CD14-positive monocyte (primary cell): ENCODE measurements around the gene DTD1. TPM values are rescaled to one million over a fixed set of nuclear protein-coding genes. Genes with fewer than 3 reads are reported as not detected.

Experiments
- DNase-seq, 3 donors: peaks; one replicate each; pipeline ENCODE4 v3.0.0-alpha.2; 2011 to 2022
- H2AFZ ChIP-seq: 2 replicates; pipeline ENCODE4 v1.6.0; 2012; ENCODE audit warnings: mild to moderate bottlenecking, low read depth, low read length, inconsistent platforms; ENCODE audit not compliant: insufficient read depth, poor library complexity, severe bottlenecking
- H3K27ac ChIP-seq, 2 donors: 1 replicate in 1 of 2; 2 replicates in 1 of 2; pipeline ENCODE4 v1.5.1; 2012 to 2013; ENCODE audit warnings: low read length in 2 of 2, control low read depth in 1 of 2, inconsistent platforms in 1 of 2, low read depth in 1 of 2, mild to moderate bottlenecking in 1 of 2
- H3K27me3 ChIP-seq, 2 donors: one replicate each; pipeline versions ENCODE4 v1.6.0 to v1.6.1; 2011 to 2013; ENCODE audit warnings: low read length in 2 of 2; ENCODE audit not compliant: control insufficient read depth in 2 of 2, insufficient read depth in 2 of 2
- H3K36me3 ChIP-seq, 2 donors: replicated peaks in 1 of 2; 1 replicate in 1 of 2; 2 replicates in 1 of 2; pipeline versions ENCODE4 v1.5.1 to v1.6.1; 2012 to 2013; ENCODE audit warnings: low read length in 2 of 2, control low read depth in 1 of 2, inconsistent platforms in 1 of 2, mild to moderate bottlenecking in 1 of 2; ENCODE audit not compliant: insufficient read depth in 2 of 2, control insufficient read depth in 1 of 2
- H3K4me1 ChIP-seq, 2 donors: 1 replicate in 1 of 2; 2 replicates in 1 of 2; pipeline versions ENCODE4 v1.5.1 to v1.6.1; 2012 to 2013; ENCODE audit warnings: low read length in 2 of 2, control low read depth in 1 of 2, inconsistent platforms in 1 of 2, mild to moderate bottlenecking in 1 of 2, moderate library complexity in 1 of 2; ENCODE audit not compliant: insufficient read depth in 2 of 2, control insufficient read depth in 1 of 2
- H3K4me2 ChIP-seq: replicated peaks from 2 replicates; pipeline ENCODE3; 2012; ENCODE audit warnings: low read length, moderate library complexity, mild to moderate bottlenecking; ENCODE audit not compliant: poor library complexity, severe bottlenecking; ENCODE audit errors: extremely low read depth
- H3K4me3 ChIP-seq, 3 experiments: fragments of 200-600 bp in 1 of 3; sonication (generic) in 1 of 3; replicated peaks in 1 of 3; 1 replicate in 2 of 3; 2 replicates in 1 of 3; pipeline ENCODE4 v1.5.1; 2011 to 2013; ENCODE audit warnings: low read length in 3 of 3, mild to moderate bottlenecking in 3 of 3, control low read depth in 2 of 3, low read depth in 2 of 3, inconsistent platforms in 1 of 3, moderate library complexity in 1 of 3
- H3K79me2 ChIP-seq: 2 replicates; pipeline ENCODE4 v1.6.0; 2012; ENCODE audit warnings: mild to moderate bottlenecking, control low read depth, inconsistent platforms, low read length, moderate library complexity; ENCODE audit not compliant: insufficient read depth
- H3K9ac ChIP-seq: 2 replicates; pipeline ENCODE4 v1.6.0; 2017; ENCODE audit warnings: low read length, mild to moderate bottlenecking; ENCODE audit not compliant: insufficient read depth, poor library complexity, severe bottlenecking
- H3K9me3 ChIP-seq, 2 donors: replicated peaks in 1 of 2; 1 replicate in 1 of 2; 2 replicates in 1 of 2; pipeline versions ENCODE4 v1.5.1 to v1.6.1; 2012 to 2013; ENCODE audit warnings: low read length in 2 of 2, control low read depth in 1 of 2; ENCODE audit not compliant: control insufficient read depth in 1 of 2, insufficient read depth in 1 of 2
- H4K20me1 ChIP-seq: 2 replicates; pipeline ENCODE4 v1.6.0; 2012; ENCODE audit warnings: mild to moderate bottlenecking, low read length, control low read depth, moderate library complexity; ENCODE audit not compliant: insufficient read depth
- H3K27ac Mint-ChIP-seq, 7 donors: one replicate each; pipeline ENCODE4 v1.8.0; 2020; ENCODE audit warnings: mild to moderate bottlenecking in 7 of 7, mixed read lengths in 7 of 7, moderate library complexity in 6 of 7, inconsistent platforms in 2 of 7
- H3K27me3 Mint-ChIP-seq, 3 donors: one replicate each; pipeline ENCODE4 v1.8.0; 2021 to 2022; ENCODE audit warnings: low read depth in 3 of 3, mild to moderate bottlenecking in 3 of 3, mixed read lengths in 3 of 3, moderate library complexity in 3 of 3, inconsistent platforms in 1 of 3
- H3K36me3 Mint-ChIP-seq, 2 donors: one replicate each; pipeline ENCODE4 v1.8.0; 2020; ENCODE audit warnings: mixed read lengths in 2 of 2, inconsistent platforms in 1 of 2, mild to moderate bottlenecking in 1 of 2
- H3K4me1 Mint-ChIP-seq: one replicate; pipeline ENCODE4 v1.8.0; 2020; ENCODE audit warnings: mild to moderate bottlenecking, mixed read lengths
- H3K4me3 Mint-ChIP-seq, 2 donors: one replicate each; pipeline ENCODE4 v1.8.0; 2020; ENCODE audit warnings: mild to moderate bottlenecking in 2 of 2, mixed read lengths in 2 of 2, moderate library complexity in 1 of 2
- H3K9me3 Mint-ChIP-seq, 7 donors: one replicate each; pipeline ENCODE4 v1.8.0; 2020 to 2022; ENCODE audit warnings: mixed read lengths in 7 of 7, mild to moderate bottlenecking in 6 of 7, moderate library complexity in 6 of 7, inconsistent platforms in 2 of 7
- WGBS: methylation state at CpG from one replicate; pipeline ENCODE4 v1.1.5; 2013; ENCODE audit warnings: missing lambda C conversion rate; ENCODE audit not compliant: insufficient coverage; 5-methylcytosine and 5-hydroxymethylcytosine counted together
- intact Hi-C, 2 donors: fragments of 100-400 bp; cut with micrococcal nuclease; formaldehyde crosslinking; loops; one replicate each; pipeline versions ENCODE4 v1.15.0 to v1.15.1; 2023
- polyA plus RNA-seq, 3 donors: library from polyadenylated mRNA; depleted of rRNA in 1 of 3; unstranded in 2 of 3; stranded (reverse) in 1 of 3; fragments of 300-500 nt in 2 of 3; fragments of >200 nt in 1 of 3; fragmentation: Illumina TruSeq in 2 of 3; gene quantifications; 1 replicate in 2 of 3; 2 replicates in 1 of 3; pipeline ENCODE4 v1.2.3, GENCODE V29; 2012 to 2021
- TF ChIP-seq, protein P1 (sequence below): fragments of 200-600 bp; IDR thresholded peaks from one replicate; pipeline ENCODE4 v1.8.0; 2022; ENCODE audit warnings: antibody characterized with exemption, mild to moderate bottlenecking

Gene DTD1
- polyA plus RNA-seq, 3 donors: 18.8 to 33.6 (median 26.3) TPM

DNA sequence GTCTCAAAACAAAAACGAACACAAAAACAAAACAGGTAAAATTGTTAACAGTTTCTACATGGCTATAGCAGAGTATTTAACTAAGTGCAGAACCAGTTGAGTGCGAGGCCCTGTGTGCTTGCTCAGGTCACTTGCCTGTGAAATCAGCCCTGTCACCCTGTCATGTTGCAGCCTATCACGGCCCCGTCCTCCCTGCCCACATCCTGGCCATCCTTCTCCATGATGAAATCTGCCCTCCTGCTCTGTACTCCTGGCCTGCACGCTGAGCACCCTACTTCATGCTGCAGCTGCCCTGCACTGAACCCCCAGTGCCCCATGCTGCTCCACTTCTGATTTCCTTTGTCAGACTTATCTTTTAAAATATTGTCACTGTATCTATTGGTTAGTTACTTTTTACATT, 62.4 kb downstream of the DTD1 start:
- no peak for DNase-seq
- H3K27ac Mint-ChIP-seq: no peak overlapping the region
- H3K36me3 ChIP-seq: no peaks in the 10 kb centered on the region

DNA sequence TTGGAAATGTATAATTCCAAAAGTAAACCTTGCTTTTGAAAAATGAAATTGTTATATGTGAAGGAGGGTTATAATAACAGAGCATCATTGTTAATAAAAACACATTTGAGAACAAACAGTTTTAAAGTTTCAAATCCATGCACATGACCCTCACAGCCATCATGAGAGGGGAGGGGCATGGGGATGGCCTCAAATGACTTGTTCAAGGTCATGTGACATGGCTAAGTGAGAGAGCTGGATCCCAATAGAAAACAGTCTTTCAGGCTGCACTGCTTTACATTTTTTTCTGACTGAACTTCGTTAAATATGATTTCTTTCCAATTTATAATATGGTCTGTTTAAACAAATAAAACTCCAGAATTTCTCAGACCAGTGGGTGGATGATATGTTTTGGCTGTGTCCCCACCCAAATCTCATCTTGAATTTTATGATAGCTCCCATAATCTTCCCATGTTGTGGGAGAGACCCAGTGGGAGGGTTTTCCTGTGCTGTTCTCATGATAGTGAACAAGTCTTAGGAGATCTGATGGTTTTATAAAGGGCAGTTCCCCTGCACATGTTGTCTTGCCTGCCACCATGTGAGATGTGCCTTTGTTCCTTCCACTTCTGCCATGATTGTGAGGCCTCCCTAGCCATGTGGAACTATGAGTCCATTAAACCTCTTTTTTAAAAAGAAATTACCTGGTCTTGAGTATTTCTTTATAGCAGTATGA, 66.0 kb downstream of the DTD1 start:
- TF ChIP-seq, protein P1, sequence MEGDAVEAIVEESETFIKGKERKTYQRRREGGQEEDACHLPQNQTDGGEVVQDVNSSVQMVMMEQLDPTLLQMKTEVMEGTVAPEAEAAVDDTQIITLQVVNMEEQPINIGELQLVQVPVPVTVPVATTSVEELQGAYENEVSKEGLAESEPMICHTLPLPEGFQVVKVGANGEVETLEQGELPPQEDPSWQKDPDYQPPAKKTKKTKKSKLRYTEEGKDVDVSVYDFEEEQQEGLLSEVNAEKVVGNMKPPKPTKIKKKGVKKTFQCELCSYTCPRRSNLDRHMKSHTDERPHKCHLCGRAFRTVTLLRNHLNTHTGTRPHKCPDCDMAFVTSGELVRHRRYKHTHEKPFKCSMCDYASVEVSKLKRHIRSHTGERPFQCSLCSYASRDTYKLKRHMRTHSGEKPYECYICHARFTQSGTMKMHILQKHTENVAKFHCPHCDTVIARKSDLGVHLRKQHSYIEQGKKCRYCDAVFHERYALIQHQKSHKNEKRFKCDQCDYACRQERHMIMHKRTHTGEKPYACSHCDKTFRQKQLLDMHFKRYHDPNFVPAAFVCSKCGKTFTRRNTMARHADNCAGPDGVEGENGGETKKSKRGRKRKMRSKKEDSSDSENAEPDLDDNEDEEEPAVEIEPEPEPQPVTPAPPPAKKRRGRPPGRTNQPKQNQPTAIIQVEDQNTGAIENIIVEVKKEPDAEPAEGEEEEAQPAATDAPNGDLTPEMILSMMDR: no peak
- Mint-ChIP-seq H3K36me3 (peaks cover 0 to 3% of the 10 kb centered on the region in 2 donors), H3K4me1 (peaks cover 6% of the 10 kb centered on the region), H3K27me3 (peaks cover 0 to 2% (median 0%) of the 10 kb centered on the region in 3 donors), H3K9me3 (no peaks in the 10 kb centered on the region), H3K27ac (peak overlapping the region in 1 of 7 donors; percentile 15), H3K4me3 (no peak overlapping the region)
- Histone ChIP-seq H3K27ac (no peak overlapping the region), H3K9ac (no peak overlapping the region), H3K27me3 (no peaks in the 10 kb centered on the region), H3K4me2 (no peak overlapping the region), H3K9me3 (no peaks in the 10 kb centered on the region), H2AFZ (no peak overlapping the region), H3K36me3 (no peaks in the 10 kb centered on the region), H3K4me1 (no peaks in the 10 kb centered on the region), H3K79me2 (no peaks in the 10 kb centered on the region), H4K20me1 (no peaks in the 10 kb centered on the region), H3K4me3 (no peak overlapping the region)
- WGBS: no CpG with 5 or more reads among the region's 1 CpG
- no peak for DNase-seq
- intact Hi-C loops: no loop called here

More for the DNA sequence above, 62.4 kb downstream of the DTD1 start:
- 45% methylated on average over 4 of the region's 5 CpGs for WGBS
- no peak overlapping the region for H2AFZ ChIP-seq
- Mint-ChIP-seq H3K27me3 (peaks cover 0 to 2% (median 0%) of the 10 kb centered on the region in 3 donors), H3K36me3 (no peaks in the 10 kb centered on the region), H3K9me3 (no peaks in the 10 kb centered on the region), H3K4me1 (peaks cover 6% of the 10 kb centered on the region), H3K4me3 (no peak overlapping the region)
- H3K4me2 ChIP-seq: no peak overlapping the region
- H3K4me1 ChIP-seq: no peaks in the 10 kb centered on the region
- no peaks in the 10 kb centered on the region for H4K20me1 ChIP-seq
- intact Hi-C loops: no loop called here
- H3K27ac ChIP-seq: no peak overlapping the region
- no peak overlapping the region for H3K9ac ChIP-seq
- H3K4me3 ChIP-seq: no peak overlapping the region
- H3K9me3 ChIP-seq: no peaks in the 10 kb centered on the region
- H3K79me2 ChIP-seq: no peaks in the 10 kb centered on the region
- TF ChIP-seq, protein P1: no peak
- no peaks in the 10 kb centered on the region for H3K27me3 ChIP-seq
